GM19324 (cell line): Measurements from ENCODE around the gene TVP23A.

Source experiments
- ATAC-seq: cut with Tn5 transposase; IDR thresholded peaks from one replicate; pipeline ENCODE4 v1.9.1; 2021; ENCODE audit warnings: mild to moderate bottlenecking, moderate library complexity; ENCODE audit not compliant: unreplicated experiment, low FRiP score

The TVP23A gene

GRCh38 chr16:10817963-10818941 is at the start of gene TVP23A:
Gene TVP23A (minus strand): TSS chr16:10818794. CDS start chr16:10818493, 301 bp downstream.
- ATAC-seq, result no peak

- no peak for ATAC-seq
Measured at GRCh38 chr16:10868104-10868595, 49.6 kb upstream of the TVP23A start.

- ATAC-seq, result no peak
Measured at GRCh38 chr16:10867199-10867598, 48.6 kb upstream of the TVP23A start.

- ATAC-seq, result no peak
Measured at GRCh38 chr16:10865991-10866966, 47.7 kb upstream of the TVP23A start.

GRCh38 chr16:10862438-10862837 is 43.8 kb upstream of the TVP23A start:
- no peak for ATAC-seq

GRCh38 chr16:10859658-10860057 is 41.1 kb upstream of the TVP23A start:
- no peak for ATAC-seq

GRCh38 chr16:10859020-10859419 is 40.4 kb upstream of the TVP23A start:
- ATAC-seq, result no peak

- no peak for ATAC-seq
Measured at GRCh38 chr16:10858203-10858602, 39.6 kb upstream of the TVP23A start.

- ATAC-seq, result no peak
Measured at GRCh38 chr16:10856042-10856441, 37.4 kb upstream of the TVP23A start.

- no peak for ATAC-seq
Measured at GRCh38 chr16:10852948-10853347, 34.4 kb upstream of the TVP23A start.

- ATAC-seq, result no peak
Measured at GRCh38 chr16:10852286-10852685, 33.7 kb upstream of the TVP23A start.

GRCh38 chr16:10851512-10851911 is 32.9 kb upstream of the TVP23A start:
- ATAC-seq, result no peak

GRCh38 chr16:10850478-10850850 is 31.9 kb upstream of the TVP23A start:
- ATAC-seq, result no peak

GRCh38 chr16:10849736-10850477 is 31.3 kb upstream of the TVP23A start:
- ATAC-seq, result no peak

- ATAC-seq, result no peak
Measured at GRCh38 chr16:10847176-10847575, 28.6 kb upstream of the TVP23A start.

- no peak for ATAC-seq
Measured at GRCh38 chr16:10846213-10846998, 27.8 kb upstream of the TVP23A start.

GRCh38 chr16:10840703-10841102 is 22.1 kb upstream of the TVP23A start:
- no peak for ATAC-seq

GRCh38 chr16:10839279-10839666 is 20.7 kb upstream of the TVP23A start:
- ATAC-seq, result no peak

GRCh38 chr16:10838621-10839278 is 20.2 kb upstream of the TVP23A start:
- ATAC-seq, result no peak
